Measurements from ENCODE around the gene DEXI.

GRCh38 chr16:10976634-10977033 lies 34.4 kb upstream of the DEXI start:
- TF ChIP-seq SIN3A (IDR thresholded peaks at IDR 0.05; ENCODE audit: borderline replicate concordance, insufficient read depth, low read length) (no peak), POLR2AphosphoS5 (IDR thresholded peaks at IDR 0.05; ENCODE audit: low read depth, low read length) (no peak), TAF1 (IDR thresholded peaks at IDR 0.05; ENCODE audit: borderline replicate concordance, insufficient read depth, low read length) (no peak)

Measured in PFSK-1 (cell line).